LNCaP clone FGC (cell line): ENCODE data around the gene RYK.

ENCODE experiments used
- DNase-seq: peaks from one replicate; pipeline ENCODE4 v3.0.0-alpha.2; 2011; ENCODE audit warnings: low read depth
- H3K4me3 ChIP-seq: 2 replicates; pipeline ENCODE4 v1.5.1; 2011; ENCODE audit warnings: mild to moderate bottlenecking, low read depth, low read length, control low read depth
- CTCF ChIP-seq: IDR thresholded peaks from 2 replicates; pipeline ENCODE4 v1.5.1; 2012; ENCODE audit warnings: mild to moderate bottlenecking; ENCODE audit not compliant: control insufficient read depth, insufficient read depth; ENCODE audit errors: extremely low read depth

Gene RYK

GRCh38 chr3:134258761-134259347 is 8.2 kb upstream of the RYK start:
- DNase-seq: no peak
- no peak overlapping the region for H3K4me3 ChIP-seq
- TF ChIP-seq CTCF: no peak

GRCh38 chr3:134255404-134255803 is 4.7 kb upstream of the RYK start:
- no peak for DNase-seq
- TF ChIP-seq CTCF: no peak
- no peak overlapping the region for H3K4me3 ChIP-seq

DNA sequence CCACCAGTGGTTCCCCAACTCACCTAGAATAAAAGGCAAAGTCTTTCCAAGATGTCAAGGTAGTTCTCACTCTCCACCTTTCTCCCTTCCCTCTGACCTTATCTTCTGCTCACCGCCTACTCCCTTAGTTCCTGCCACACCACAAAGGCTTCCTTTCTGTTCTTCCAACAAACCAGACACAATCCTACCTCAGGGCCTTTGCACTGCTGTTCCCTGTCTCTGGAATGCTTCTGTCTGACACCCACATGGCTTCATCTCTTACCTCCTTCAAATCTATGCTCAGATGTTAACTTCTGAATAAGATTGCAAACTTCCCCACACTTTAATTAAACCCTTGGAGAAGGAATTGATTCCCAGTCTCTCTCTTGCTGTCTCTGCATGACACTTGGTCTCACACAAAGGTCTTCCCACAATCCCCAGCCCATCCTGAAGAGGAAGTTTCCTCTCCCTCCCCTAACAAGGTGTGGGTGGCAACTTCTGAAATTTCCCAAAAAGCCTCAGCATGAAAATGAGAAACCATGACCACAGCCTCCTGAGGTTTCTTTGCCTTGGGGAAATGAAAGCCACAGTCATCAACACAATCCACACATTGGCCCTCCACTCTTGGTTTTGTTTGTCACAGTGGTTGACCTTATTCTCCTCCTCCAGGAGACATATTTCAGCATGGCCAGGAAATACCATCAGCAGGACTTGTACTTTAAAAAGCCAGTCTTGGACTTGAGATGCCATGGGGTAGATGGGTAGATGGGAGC is 3.0 kb upstream of the RYK start:
- TF ChIP-seq CTCF: no peak
- no peak for DNase-seq

GRCh38 chr3:134252766-134253165 is 2.1 kb upstream of the RYK start:
- DNase-seq: no peak
- no peak for TF ChIP-seq CTCF
- H3K4me3 ChIP-seq: no peak overlapping the region

More for the DNA sequence above, 3.0 kb upstream of the RYK start:
- no peak overlapping the region for H3K4me3 ChIP-seq

DNA sequence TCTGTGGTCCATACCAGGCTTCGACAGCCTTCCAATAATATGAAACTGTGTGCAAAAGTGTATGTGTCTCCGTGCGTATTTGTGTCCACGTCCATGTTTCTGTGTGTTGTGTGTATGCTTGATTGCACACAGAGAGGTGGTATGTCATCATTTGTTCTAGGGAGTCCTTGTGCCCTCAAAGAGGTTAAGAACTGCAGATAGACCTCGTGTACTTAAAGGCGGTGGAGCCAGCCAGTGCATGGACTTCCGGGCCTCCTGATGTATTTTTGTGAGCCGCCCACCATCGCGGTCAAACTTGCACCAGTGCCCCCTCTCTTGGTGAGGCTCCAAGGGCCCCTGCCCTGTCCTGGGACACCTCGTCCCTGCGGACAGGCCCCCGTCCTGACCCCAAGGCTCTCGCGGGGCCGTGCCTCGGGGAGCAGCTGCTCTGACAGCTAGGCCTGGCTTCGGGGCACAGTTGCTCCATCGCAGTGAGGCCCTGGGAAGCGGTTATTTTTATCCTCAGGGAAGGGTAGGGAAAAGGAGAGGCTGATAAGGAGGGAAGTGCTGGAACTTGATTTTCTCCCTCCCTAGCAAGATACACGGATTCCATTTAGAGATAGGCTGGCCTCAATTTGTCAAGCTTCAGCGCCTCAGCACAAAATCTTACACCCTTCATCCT is 1.2 kb upstream of the RYK start:
- TF ChIP-seq CTCF: no peak
- no peak for DNase-seq
- no peak overlapping the region for H3K4me3 ChIP-seq

DNA sequence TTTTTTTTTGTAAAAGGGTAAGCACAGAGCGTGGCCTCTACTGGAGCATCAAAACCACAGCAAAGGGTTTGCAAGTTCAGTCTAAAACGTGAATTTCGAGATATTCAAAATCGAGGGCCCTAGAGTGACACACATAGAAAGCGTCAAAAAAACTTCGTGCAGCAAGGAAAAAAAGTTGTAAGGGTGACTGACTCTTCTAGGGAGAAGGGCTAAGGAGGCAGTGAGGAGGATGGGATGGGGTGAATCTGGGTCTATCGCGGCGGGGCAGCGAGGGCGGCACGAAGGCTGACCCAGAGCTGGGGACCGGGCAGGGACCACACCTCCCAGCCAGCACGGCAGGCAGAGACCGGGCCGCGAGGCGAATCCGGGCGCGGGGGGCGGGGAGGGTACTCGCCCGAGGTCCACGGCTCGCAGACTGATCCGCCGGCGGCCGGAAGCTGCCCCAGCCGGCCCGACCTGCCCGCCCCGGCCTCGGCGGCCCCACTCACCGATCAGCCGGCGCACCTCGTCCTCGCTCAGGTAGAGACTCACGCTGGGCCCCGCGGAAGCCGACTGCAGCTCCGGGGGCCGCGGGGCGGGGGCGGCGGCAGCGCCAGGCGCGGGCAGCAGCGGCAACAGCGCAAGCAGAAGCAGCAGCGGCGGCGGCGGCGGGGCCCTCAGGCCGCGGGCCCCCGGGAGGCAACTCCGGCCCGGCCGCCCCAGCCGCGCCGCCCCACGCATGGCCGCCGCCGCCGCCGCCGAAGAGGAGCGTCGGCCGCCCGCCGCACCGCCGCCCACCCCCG is 533 bp downstream of the RYK start:
- no peak for DNase-seq
- H3K4me3 ChIP-seq: peak overlapping the region; percentile 60
- no peak for TF ChIP-seq CTCF
